A673 (cell line): ENCODE results near the gene ABI3BP. TPM values are rescaled to one million over a fixed set of nuclear protein-coding genes. Genes with fewer than 3 reads are reported as not detected.

Source experiments
- BruUV-seq: library from RNA; stranded (reverse); fragments of 400-500 nt; replicated peaks from 2 replicates; lab custom pipeline; 2021; lab: Mats Ljungman, UMichigan
- CTCF ChIA-PET: fragments of 300-600 bp; sonication (Branson Sonifier 250); formaldehyde crosslinking; loops from one replicate; lab custom pipeline; 2022; ENCODE audit warnings: antibody characterized with exemption; lab: Charles Lee
- POLR2A ChIA-PET: fragments of 300-600 bp; sonication (Branson Sonifier 250); formaldehyde crosslinking; loops from one replicate; lab custom pipeline; 2022; ENCODE audit warnings: antibody characterized with exemption; ENCODE audit not compliant: low non-redundant PET; lab: Charles Lee
- DNase-seq: peaks from one replicate; pipeline ENCODE4 v3.0.0-alpha.2; 2015; ENCODE audit warnings: low spot score
- H3K27ac ChIP-seq: fragments of 200-600 bp; sonication (generic); 2 replicates; pipeline ENCODE4 v1.5.1; 2016; ENCODE audit warnings: mixed run types, low read depth, mild to moderate bottlenecking, mixed read lengths, antibody characterized with exemption, low read length; ENCODE audit not compliant: poor library complexity, severe bottlenecking
- H3K27me3 ChIP-seq: fragments of 200-600 bp; sonication (generic); replicated peaks from 2 replicates; pipeline ENCODE4 v1.6.1; 2017; ENCODE audit warnings: mixed run types, low read depth, mild to moderate bottlenecking, mixed read lengths, antibody characterized with exemption, low read length; ENCODE audit not compliant: insufficient read depth, poor library complexity
- H3K36me3 ChIP-seq: fragments of 200-600 bp; sonication (generic); 2 replicates; pipeline ENCODE4 v1.6.1; 2016; ENCODE audit warnings: mixed run types, mild to moderate bottlenecking, mixed read lengths, antibody characterized with exemption, low read length; ENCODE audit not compliant: insufficient read depth, poor library complexity, severe bottlenecking
- H3K4me1 ChIP-seq: fragments of 200-600 bp; sonication (generic); 2 replicates; pipeline ENCODE4 v1.6.1; 2017; ENCODE audit warnings: mixed run types, mild to moderate bottlenecking, mixed read lengths, antibody characterized with exemption, low read length; ENCODE audit not compliant: insufficient read depth, poor library complexity, severe bottlenecking
- H3K4me3 ChIP-seq: fragments of 200-600 bp; sonication (generic); 2 replicates; pipeline ENCODE4 v1.5.1; 2016; ENCODE audit warnings: low read depth, mixed run types, mild to moderate bottlenecking, mixed read lengths, low read length; ENCODE audit not compliant: poor library complexity, severe bottlenecking
- H3K9me3 ChIP-seq: fragments of 200-600 bp; sonication (generic); 2 replicates; pipeline ENCODE4 v1.6.1; 2016; ENCODE audit warnings: mixed run types, low read depth, mild to moderate bottlenecking, mixed read lengths, antibody characterized with exemption, low read length; ENCODE audit not compliant: poor library complexity, severe bottlenecking
- CTCF ChIP-seq: fragments of 300-800, 200-600 bp; sonication (generic); conservative IDR thresholded peaks from 2 replicates; pipeline ENCODE4 v1.5.1; 2017; ENCODE audit warnings: low read depth, mild to moderate bottlenecking, antibody characterized with exemption, low read length, moderate library complexity, mixed read lengths
- EZH2 ChIP-seq: fragments of 200-600 bp; sonication (generic); IDR thresholded peaks from 2 replicates; pipeline ENCODE4 v1.6.1; 2017; ENCODE audit warnings: borderline replicate concordance, low read depth, mild to moderate bottlenecking, mixed read lengths, antibody characterized with exemption, low read length; ENCODE audit not compliant: poor library complexity, severe bottlenecking
- intact Hi-C: fragments of 100-400 bp; cut with micrococcal nuclease; formaldehyde crosslinking; loops from one replicate; pipeline ENCODE4 v1.10.0; 2022; ENCODE audit not compliant: unreplicated experiment
- total RNA-seq: library from RNA; stranded (reverse); gene quantifications from 2 replicates; pipeline ENCODE4 v1.2.3, GENCODE V29; 2021

ABI3BP gene
- total RNA-seq, 1 experiment from 2014 or later = 5.2 TPM

GRCh38 chr3:100804631-100805030, 188.6 kb downstream of the ABI3BP start:
- no peak for TF ChIP-seq EZH2
- no peak for TF ChIP-seq CTCF
- ChIA-PET CTCF (no interaction called here), POLR2A (no interaction called here)
- DNase-seq = no peak
- intact Hi-C loops = no loop called here
- Histone ChIP-seq H3K4me3 (no peak overlapping the region), H3K27me3 (no peaks in the 10 kb centered on the region), H3K9me3 (no peaks in the 10 kb centered on the region), H3K4me1 (no peaks in the 10 kb centered on the region), H3K36me3 (no peaks in the 10 kb centered on the region), H3K27ac (no peak overlapping the region)
- BruUV-seq = no TSS peak

- H3K4me3 ChIP-seq = no peak overlapping the region
- no peak for DNase-seq
- H3K27me3 ChIP-seq = no peaks in the 10 kb centered on the region
- TF ChIP-seq EZH2 (no peak), CTCF (no peak)
- intact Hi-C loops = no loop called here
- no TSS peak for BruUV-seq
- no peak overlapping the region for H3K27ac ChIP-seq
- H3K9me3 ChIP-seq = no peaks in the 10 kb centered on the region
- no peaks in the 10 kb centered on the region for H3K36me3 ChIP-seq
- ChIA-PET CTCF (no interaction called here), POLR2A (no interaction called here)
- H3K4me1 ChIP-seq = no peaks in the 10 kb centered on the region
These were observed 189.5 kb downstream of the ABI3BP start for GRCh38 chr3:100803711-100804110.

GRCh38 chr3:100802126-100802525, 191.1 kb downstream of the ABI3BP start:
- intact Hi-C loops = no loop called here
- ChIA-PET POLR2A (interaction anchor here (0.5 kb wide), 1 partner anchor 144 kb away, joined by 3 read pairs; no protein-coding TSS in a partner anchor), CTCF (no interaction called here)
- peaks cover 10% of the 10 kb centered on the region for H3K4me1 ChIP-seq
- BruUV-seq = no TSS peak
- no peak for TF ChIP-seq EZH2
- TF ChIP-seq CTCF = no peak
- no peaks in the 10 kb centered on the region for H3K36me3 ChIP-seq
- no peak overlapping the region for H3K27ac ChIP-seq
- H3K9me3 ChIP-seq = no peaks in the 10 kb centered on the region
- no peaks in the 10 kb centered on the region for H3K27me3 ChIP-seq
- no peak overlapping the region for H3K4me3 ChIP-seq
- no peak for DNase-seq
